ENCODE data around the gene USF1. TPM values are rescaled to one million over a fixed set of nuclear protein-coding genes. Genes with fewer than 3 reads are reported as not detected.
A peak's percentile ranks its signal among the peaks of the same experiment; 100 is the strongest.

USF1 gene
- total RNA-seq, 1 experiment from 2014 or later = 59.2 TPM

GRCh38 chr1:161072751-161073449 is 27.1 kb upstream of the USF1 start:
- Histone ChIP-seq H4K91ac (ENCODE audit: insufficient read length, low read depth, low read length) (no peak overlapping the region), H2BK20ac (ENCODE audit: low read depth, low read length, poor library complexity, severe bottlenecking) (no peak overlapping the region), H3K56ac (ENCODE audit: insufficient read length, low read depth, low read length) (no peak overlapping the region), H3K79me1 (ENCODE audit: insufficient read depth, low read depth, low read length, poor library complexity, severe bottlenecking) (no peaks in the 10 kb centered on the region), H2AFZ (ENCODE audit: low read length) (no peak overlapping the region), H3K14ac (ENCODE audit: insufficient read depth, low read length) (no peak overlapping the region), H2BK12ac (ENCODE audit: insufficient read length, low read depth, low read length) (no peak overlapping the region), H3K79me2 (ENCODE audit: insufficient read depth, low read length) (no peaks in the 10 kb centered on the region), H3K27ac (ENCODE audit: insufficient read length, low read depth, low read length) (no peak overlapping the region), H3K4me2 (ENCODE audit: insufficient read depth, insufficient read length, low read length) (no peak overlapping the region), H3K4me1 (ENCODE audit: insufficient read depth, low read length) (no peaks in the 10 kb centered on the region), H2BK120ac (ENCODE audit: low read depth, low read length, poor library complexity, severe bottlenecking) (no peak overlapping the region), H3K18ac (ENCODE audit: insufficient read length, low read depth, low read length) (no peak overlapping the region), H2BK15ac (ENCODE audit: low read depth, low read length) (no peak overlapping the region), H3K9me3 (ENCODE audit: control insufficient read depth, low read depth, low read length) (no peaks in the 10 kb centered on the region), H3K23ac (ENCODE audit: insufficient read length, low read depth, low read length) (no peak overlapping the region), H3K23me2 (ENCODE audit: insufficient read length, low read depth, low read length, poor library complexity, severe bottlenecking) (no peaks in the 10 kb centered on the region), H4K20me1 (ENCODE audit: control insufficient read depth, insufficient read depth, insufficient read length) (no peaks in the 10 kb centered on the region), H2BK5ac (ENCODE audit: insufficient read length, low read length) (no peak overlapping the region), H3T11ph (ENCODE audit: low read length) (no peak overlapping the region), H4K8ac (replicated peaks; ENCODE audit: insufficient read length, low read depth, low read length) (no peak overlapping the region), H3K9ac (ENCODE audit: extremely low read depth, insufficient read length, low read length) (no peak overlapping the region), H3K4ac (ENCODE audit: low read depth, low read length) (no peak overlapping the region), H4K5ac (ENCODE audit: insufficient read length, low read depth, low read length) (no peak overlapping the region), H2AK5ac (ENCODE audit: insufficient read length, low read length) (no peak overlapping the region), H3K27me3 (ENCODE audit: insufficient read depth, low read length) (no peaks in the 10 kb centered on the region)
- TF ChIP-seq CTCF (conservative IDR thresholded peaks at IDR 0.05) = no peak
- Mint-ChIP-seq H3K9me3 (no peaks in the 10 kb centered on the region; a peak in 1 of 5 replicates), H3K36me3 (ENCODE audit: insufficient read depth in 1 of 3, low read depth in 3 of 3) (no peaks in the 10 kb centered on the region), H3K27ac (peak overlapping the region in 1 of 3 experiments; percentile 69; a peak in 1 of 7 replicates), H3K4me1 (peaks cover 12 to 15% of the 10 kb centered on the region in 2 experiments), H3K27me3 (ENCODE audit: low read depth) (peaks cover 4% of the 10 kb centered on the region; the same call in 1 of the 2 replicates), H3K4me3 (no peak overlapping the region; a peak in 1 of 5 replicates)
- no CpG with 5 or more reads among the region's 19 CpGs for WGBS (ENCODE audit: extremely low coverage, insufficient read length, low lambda C conversion rate)
- no peak for DNase-seq
